GM12872 (cell line): ENCODE results near the gene NCBP2.

Source experiments
- CTCF ChIP-seq: IDR thresholded peaks from 3 replicates; pipeline ENCODE4 v1.5.1; 2011; ENCODE audit warnings: low read depth, mild to moderate bottlenecking, low read length, moderate library complexity; ENCODE audit not compliant: insufficient read depth

NCBP2 gene

GRCh38 chr3:196985954-196986885 is 43.9 kb upstream of the NCBP2 start:
- no peak for TF ChIP-seq CTCF

- TF ChIP-seq CTCF = no peak
Observed at GRCh38 chr3:196985298-196985697, 43.0 kb upstream of the NCBP2 start.

GRCh38 chr3:196983186-196983585 is 40.9 kb upstream of the NCBP2 start:
- no peak for TF ChIP-seq CTCF

GRCh38 chr3:196981657-196982056 is 39.3 kb upstream of the NCBP2 start:
- TF ChIP-seq CTCF = no peak

- TF ChIP-seq CTCF = no peak
Observed at GRCh38 chr3:196979545-196979944, 37.2 kb upstream of the NCBP2 start.

- no peak for TF ChIP-seq CTCF
Observed at GRCh38 chr3:196976941-196977340, 34.6 kb upstream of the NCBP2 start.

GRCh38 chr3:196975349-196975748 is 33.0 kb upstream of the NCBP2 start:
- TF ChIP-seq CTCF = no peak
